HFFc6 (cell line): ENCODE data around the gene KATNBL1. TPM values are rescaled to one million over a fixed set of nuclear protein-coding genes. Genes with fewer than 3 reads are reported as not detected.
"Not testable (repeated sequence)": the region's sequence is repeated elsewhere in the genome, so short reads cannot be mapped to it uniquely, and the experiment has no call there.

Experiments used
- DNase-seq: peaks from one replicate; pipeline ENCODE4 v3.0.0-alpha.2; 2018
- H3K27ac Mint-ChIP-seq: 2 replicates; pipeline ENCODE4 v1.8.0; 2020; ENCODE audit warnings: mild to moderate bottlenecking, mixed read lengths
- H3K27me3 Mint-ChIP-seq: 2 replicates; pipeline ENCODE4 v1.8.0; 2021; ENCODE audit warnings: mild to moderate bottlenecking, moderate library complexity, mixed read lengths; ENCODE audit not compliant: insufficient read depth
- H3K36me3 Mint-ChIP-seq: 2 replicates; pipeline ENCODE4 v1.8.0; 2021; ENCODE audit warnings: low read depth, mixed read lengths
- H3K4me1 Mint-ChIP-seq: 2 replicates; pipeline ENCODE4 v1.8.0; 2020; ENCODE audit warnings: low read depth, mixed read lengths
- H3K4me3 Mint-ChIP-seq: 2 replicates; pipeline ENCODE4 v1.8.0; 2020; ENCODE audit warnings: mild to moderate bottlenecking, moderate library complexity, mixed read lengths
- H3K9me3 Mint-ChIP-seq: 2 replicates; pipeline ENCODE4 v1.8.0; 2020; ENCODE audit warnings: mild to moderate bottlenecking, mixed read lengths
- total RNA-seq, 6 experiments: library from RNA; stranded (reverse); fragmentation: NEBNext Ultra II Directional; extraction: Animal tissue kit (Norgen Biotek cat#: 25700); gene quantifications; 2 replicates in 1 of 6; 3 replicates in 5 of 6; pipeline ENCODE4 v1.2.3, GENCODE V29; 2021
- TF ChIP-seq, protein P1 (sequence below): fragments of 200-600 bp; sonication (generic); IDR thresholded peaks from 2 replicates; pipeline ENCODE4 v1.5.0; 2021; ENCODE audit warnings: antibody characterized with exemption, mild to moderate bottlenecking

The KATNBL1 gene
- total RNA-seq, 6 experiments from 2014 or later, result 27.2 to 37.1 (median 29.7) TPM

DNA sequence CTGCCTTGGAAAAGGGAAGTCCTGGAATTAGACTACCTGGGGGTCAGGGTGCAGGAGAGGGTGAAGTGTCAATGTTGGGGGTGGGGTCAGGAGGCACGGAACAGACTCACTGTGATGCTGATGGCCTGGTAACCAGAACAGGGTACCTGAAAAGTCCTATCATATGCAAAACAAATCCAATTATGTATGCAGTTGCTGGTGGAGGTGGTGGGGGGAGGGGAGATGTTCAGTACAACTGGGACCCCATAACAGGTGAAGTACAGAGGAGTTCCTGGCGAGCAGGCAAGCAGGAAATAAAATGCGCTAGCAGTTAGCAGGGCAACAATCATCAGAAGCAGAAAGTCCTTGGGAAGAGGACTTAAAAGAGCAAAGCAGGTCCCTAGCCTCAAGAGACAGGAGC, 4.2 kb upstream of the KATNBL1 start:
- H3K36me3 Mint-ChIP-seq, result no peaks in the 10 kb centered on the region
- no peak overlapping the region for H3K27ac Mint-ChIP-seq
- H3K4me1 Mint-ChIP-seq, result peaks cover 38% of the 10 kb centered on the region
- H3K9me3 Mint-ChIP-seq, result no peaks in the 10 kb centered on the region
- H3K4me3 Mint-ChIP-seq, result no peak overlapping the region
- no peaks in the 10 kb centered on the region for H3K27me3 Mint-ChIP-seq
- DNase-seq, result no peak
- TF ChIP-seq, protein P1, sequence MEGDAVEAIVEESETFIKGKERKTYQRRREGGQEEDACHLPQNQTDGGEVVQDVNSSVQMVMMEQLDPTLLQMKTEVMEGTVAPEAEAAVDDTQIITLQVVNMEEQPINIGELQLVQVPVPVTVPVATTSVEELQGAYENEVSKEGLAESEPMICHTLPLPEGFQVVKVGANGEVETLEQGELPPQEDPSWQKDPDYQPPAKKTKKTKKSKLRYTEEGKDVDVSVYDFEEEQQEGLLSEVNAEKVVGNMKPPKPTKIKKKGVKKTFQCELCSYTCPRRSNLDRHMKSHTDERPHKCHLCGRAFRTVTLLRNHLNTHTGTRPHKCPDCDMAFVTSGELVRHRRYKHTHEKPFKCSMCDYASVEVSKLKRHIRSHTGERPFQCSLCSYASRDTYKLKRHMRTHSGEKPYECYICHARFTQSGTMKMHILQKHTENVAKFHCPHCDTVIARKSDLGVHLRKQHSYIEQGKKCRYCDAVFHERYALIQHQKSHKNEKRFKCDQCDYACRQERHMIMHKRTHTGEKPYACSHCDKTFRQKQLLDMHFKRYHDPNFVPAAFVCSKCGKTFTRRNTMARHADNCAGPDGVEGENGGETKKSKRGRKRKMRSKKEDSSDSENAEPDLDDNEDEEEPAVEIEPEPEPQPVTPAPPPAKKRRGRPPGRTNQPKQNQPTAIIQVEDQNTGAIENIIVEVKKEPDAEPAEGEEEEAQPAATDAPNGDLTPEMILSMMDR, result no peak

DNA sequence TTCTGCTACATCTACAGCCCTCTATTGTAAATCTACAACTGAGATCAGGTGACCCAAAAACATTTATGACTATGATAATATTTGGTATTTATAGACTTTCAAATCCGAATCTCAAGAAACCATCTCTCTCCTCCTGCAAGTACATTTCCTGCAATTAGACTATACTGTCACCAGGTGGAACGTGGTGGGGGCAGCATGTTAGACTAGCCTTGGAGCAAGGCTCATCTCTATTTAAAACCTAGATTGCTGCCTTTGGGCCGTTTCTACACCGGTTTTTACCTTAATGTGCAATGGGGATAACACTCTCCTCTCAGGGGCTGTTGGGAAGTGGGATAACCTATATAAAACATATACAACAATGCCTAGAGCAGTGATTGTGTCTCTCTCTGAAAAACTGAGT, 3.8 kb upstream of the KATNBL1 start:
- TF ChIP-seq, protein P1, result no peak; the same call in 1 of the 2 replicates
- DNase-seq, result no peak
- Mint-ChIP-seq H3K4me1 (peaks cover 40% of the 10 kb centered on the region), H3K27me3 (no peaks in the 10 kb centered on the region), H3K27ac (no peak overlapping the region), H3K9me3 (no peaks in the 10 kb centered on the region), H3K4me3 (no peak overlapping the region), H3K36me3 (no peaks in the 10 kb centered on the region)

DNA sequence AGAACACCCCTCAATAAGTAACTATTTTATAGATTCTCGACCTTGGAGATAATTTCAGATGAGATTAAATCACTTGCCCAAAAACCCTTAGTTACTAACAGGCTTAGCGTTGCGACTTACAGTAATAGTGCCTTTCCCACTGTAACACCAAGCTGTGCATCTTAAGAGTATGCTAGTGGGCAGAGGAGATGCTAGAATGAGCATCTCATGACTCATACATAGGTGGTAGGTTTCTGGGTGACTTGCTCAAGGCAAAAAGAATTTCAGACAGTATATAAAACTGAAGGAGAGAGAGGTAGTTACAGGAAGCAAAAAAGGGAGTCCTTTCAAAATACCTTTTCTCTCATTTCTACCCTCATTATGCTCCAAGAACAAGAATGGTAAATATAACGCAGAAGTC, 3.9 kb downstream of the KATNBL1 start:
- H3K4me1 Mint-ChIP-seq, result peaks cover 39% of the 10 kb centered on the region
- H3K27ac Mint-ChIP-seq, result peak overlapping the region; percentile 52; the same call in 1 of the 2 replicates
- DNase-seq, result peak; percentile 19
- peaks cover 22% of the 10 kb centered on the region for H3K36me3 Mint-ChIP-seq
- H3K9me3 Mint-ChIP-seq, result peaks cover 1% of the 10 kb centered on the region; the same call in 1 of the 2 replicates
- TF ChIP-seq, protein P1, result no peak
- H3K4me3 Mint-ChIP-seq, result no peak overlapping the region
- no peaks in the 10 kb centered on the region; the same call in 1 of the 2 replicates for H3K27me3 Mint-ChIP-seq

DNA sequence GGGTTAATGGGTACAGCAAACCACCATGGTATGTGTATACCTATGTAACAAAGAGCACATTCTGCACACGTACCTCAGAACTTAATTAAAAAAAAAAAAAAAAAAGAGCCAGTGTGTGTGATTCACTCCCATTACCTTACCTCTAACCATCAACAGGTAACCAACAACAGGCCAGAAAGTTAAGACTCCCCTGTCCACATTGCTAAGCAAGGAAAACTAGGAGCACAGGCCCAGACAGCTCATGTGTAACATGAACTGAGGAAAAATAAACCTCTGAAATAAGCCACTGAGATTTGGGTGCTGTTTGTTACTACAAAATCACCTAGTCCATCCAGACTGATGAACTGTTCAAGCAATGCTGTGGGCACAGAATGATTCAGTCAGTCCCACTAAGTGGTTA, 6.0 kb downstream of the KATNBL1 start:
- Mint-ChIP-seq H3K27ac (no peak overlapping the region), H3K4me1 (peaks cover 41% of the 10 kb centered on the region), H3K4me3 (no peak overlapping the region), H3K27me3 (peaks cover 2% of the 10 kb centered on the region; the same call in 1 of the 2 replicates), H3K9me3 (peaks cover 13% of the 10 kb centered on the region), H3K36me3 (peaks cover 43% of the 10 kb centered on the region)
- TF ChIP-seq, protein P1, result no peak
- DNase-seq, result no peak

DNA sequence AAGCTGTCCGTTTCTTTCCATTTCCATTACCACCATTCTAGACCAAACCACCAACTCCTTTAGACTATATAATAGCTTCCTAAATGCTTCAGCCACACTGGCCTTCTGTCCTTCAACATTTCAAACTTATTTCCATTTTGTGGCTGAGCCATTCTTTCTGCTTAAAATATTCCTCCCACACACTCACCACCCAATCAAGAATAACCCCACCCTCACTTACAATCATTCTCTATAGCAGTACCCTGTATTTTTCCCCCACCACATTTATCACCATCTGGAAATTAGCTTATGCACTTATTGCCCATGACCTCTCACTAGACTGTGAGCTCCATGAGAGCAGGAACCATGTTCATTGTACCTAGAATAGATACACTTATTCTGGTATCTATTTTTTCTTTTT, 6.6 kb downstream of the KATNBL1 start:
- H3K4me1 Mint-ChIP-seq, result peaks cover 35% of the 10 kb centered on the region
- DNase-seq, result no peak
- TF ChIP-seq, protein P1, result no peak
- H3K27ac Mint-ChIP-seq, result no peak overlapping the region
- peaks cover 2% of the 10 kb centered on the region; the same call in 1 of the 2 replicates for H3K27me3 Mint-ChIP-seq
- H3K4me3 Mint-ChIP-seq, result no peak overlapping the region
- H3K36me3 Mint-ChIP-seq, result peaks cover 48% of the 10 kb centered on the region
- peaks cover 13% of the 10 kb centered on the region for H3K9me3 Mint-ChIP-seq

DNA sequence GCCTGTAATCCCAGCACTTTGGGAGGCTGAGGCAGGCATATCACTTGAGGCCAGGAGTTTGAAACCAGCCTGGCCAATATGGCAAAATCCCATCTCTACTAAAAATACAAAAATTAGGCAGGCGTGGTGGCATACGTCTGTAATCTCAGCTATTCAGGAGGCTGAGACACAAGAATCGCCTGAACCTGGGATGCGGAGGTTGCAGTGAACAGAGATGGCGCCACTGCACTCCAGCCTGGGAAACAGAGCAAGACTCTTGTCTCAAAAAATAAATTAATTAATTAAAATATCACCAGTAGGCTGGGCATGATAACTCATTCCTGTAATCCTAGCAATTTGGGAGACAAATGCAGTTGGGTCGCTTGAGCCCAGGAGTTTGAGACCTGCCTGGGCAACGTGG, 16.6 kb downstream of the KATNBL1 start:
- H3K27me3 Mint-ChIP-seq, H3K4me3 Mint-ChIP-seq, H3K27ac Mint-ChIP-seq, H3K9me3 Mint-ChIP-seq, DNase-seq: not testable (repeated sequence)
- Mint-ChIP-seq H3K4me1 (peaks cover 20% of the 10 kb centered on the region), H3K36me3 (peaks cover 19% of the 10 kb centered on the region)
- TF ChIP-seq, protein P1, result peak; percentile 29; the same call in 1 of the 2 replicates
